ENCODE data around the gene ILKAP. TPM values are rescaled to one million over a fixed set of nuclear protein-coding genes. Genes with fewer than 3 reads are reported as not detected.
A peak's percentile ranks its signal among the peaks of the same experiment; 100 is the strongest.
"Not testable (repeated sequence)": the region's sequence is repeated elsewhere in the genome, so short reads cannot be mapped to it uniquely, and the experiment has no call there.

The ILKAP gene
- total RNA-seq, 1 donor from 2014 or later: 20.7 TPM

DNA sequence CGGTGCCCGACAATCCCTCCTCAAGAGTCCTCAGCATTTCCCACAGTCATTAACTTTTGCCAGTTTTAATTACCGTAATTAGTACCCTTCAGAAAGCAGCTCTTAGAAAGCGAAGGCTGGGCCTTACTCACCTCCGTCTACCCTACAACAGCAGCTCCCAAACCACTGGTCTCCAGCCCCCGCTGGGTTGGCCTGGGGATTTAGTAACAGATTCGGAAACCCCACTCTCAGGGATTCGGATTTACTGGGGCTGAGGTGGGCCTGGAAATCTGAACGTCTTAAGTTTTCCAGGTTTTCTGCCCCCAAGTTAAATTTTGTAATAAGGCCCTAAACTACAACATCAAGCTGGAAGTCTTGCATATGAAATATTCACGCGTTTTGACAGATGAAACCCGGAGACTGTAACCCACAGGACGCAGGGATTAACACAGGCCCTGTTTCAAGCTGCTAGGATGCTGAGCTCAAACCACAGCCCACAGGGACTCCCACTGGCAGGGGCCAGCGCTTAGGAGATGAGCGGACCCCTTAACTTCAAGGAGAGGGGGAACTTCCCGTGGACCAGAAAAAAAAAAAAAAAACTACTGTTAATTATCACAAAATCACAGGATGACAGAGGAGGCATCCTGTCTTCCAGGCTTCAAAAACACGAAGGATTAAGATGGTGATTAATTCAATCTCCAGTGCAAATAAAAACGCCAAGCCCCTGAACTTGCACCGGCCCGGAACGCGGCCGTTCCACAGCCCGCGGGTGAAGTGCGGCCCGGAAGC is 985 bp downstream of the ILKAP start:
- DNase-seq (ENCODE audit: low read depth): peak; percentile 10

- DNase-seq (ENCODE audit: low read depth): no peak
Observed at GRCh38 chr2:238190445-238190844, 13.1 kb downstream of the ILKAP start.

GRCh38 chr2:238187618-238188548 is 15.6 kb downstream of the ILKAP start:
- DNase-seq (ENCODE audit: low read depth): peak; percentile 11

- DNase-seq (ENCODE audit: low read depth): no peak
Observed at GRCh38 chr2:238183821-238184220, 19.7 kb downstream of the ILKAP start.

DNA sequence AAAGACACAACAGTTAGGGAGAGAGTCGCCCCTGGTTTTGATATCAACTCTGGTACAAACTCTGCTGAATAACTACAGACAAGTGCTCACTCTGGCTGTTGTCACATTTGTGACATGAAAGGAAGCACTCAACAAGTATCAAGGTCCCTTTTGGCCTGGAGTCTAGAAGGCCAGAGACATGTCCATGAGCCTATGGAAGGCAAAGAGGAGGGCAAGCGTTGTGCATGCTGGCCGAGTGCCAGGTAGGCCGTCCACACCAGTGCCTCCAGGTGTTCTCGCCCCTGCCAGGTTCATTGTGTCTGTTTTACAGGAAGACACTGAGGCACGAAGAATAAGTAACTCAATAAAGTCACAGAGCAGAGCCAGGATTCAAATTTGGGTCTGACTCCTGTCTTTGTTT is 21.1 kb downstream of the ILKAP start:
- DNase-seq (ENCODE audit: low read depth): no peak

- no peak for DNase-seq (ENCODE audit: low read depth)
Observed at GRCh38 chr2:238180554-238180953, 22.9 kb downstream of the ILKAP start.

GRCh38 chr2:238176613-238177012 is 26.9 kb downstream of the ILKAP start:
- DNase-seq (ENCODE audit: low read depth): no peak

- no peak for DNase-seq (ENCODE audit: low read depth)
Observed at GRCh38 chr2:238174701-238175100, 28.8 kb downstream of the ILKAP start.

- DNase-seq (ENCODE audit: low read depth): no peak
Observed at GRCh38 chr2:238174291-238174690, 29.2 kb downstream of the ILKAP start.

DNA sequence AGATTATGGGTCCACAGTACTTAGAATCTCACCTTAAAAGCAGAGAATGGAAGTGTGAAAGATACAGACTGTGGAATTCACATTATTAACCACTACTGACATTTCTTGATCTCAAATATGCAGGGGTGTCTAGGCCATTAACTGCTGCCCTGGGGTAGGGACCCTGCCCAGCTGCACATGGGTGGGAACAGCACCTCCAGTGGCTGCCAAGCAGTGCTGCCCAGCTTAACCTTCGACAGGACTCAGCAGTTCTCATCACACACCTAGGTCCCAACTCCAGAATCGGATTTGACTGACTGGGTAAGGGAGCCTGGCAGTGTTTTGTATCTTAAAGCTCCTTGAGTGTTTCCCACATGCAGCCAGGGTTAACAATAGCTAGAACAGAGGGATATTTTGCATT is 29.8 kb downstream of the ILKAP start:
- no peak for DNase-seq (ENCODE audit: low read depth)

GRCh38 chr2:238172439-238172838 is 31.1 kb downstream of the ILKAP start:
- no peak for DNase-seq (ENCODE audit: low read depth)

DNA sequence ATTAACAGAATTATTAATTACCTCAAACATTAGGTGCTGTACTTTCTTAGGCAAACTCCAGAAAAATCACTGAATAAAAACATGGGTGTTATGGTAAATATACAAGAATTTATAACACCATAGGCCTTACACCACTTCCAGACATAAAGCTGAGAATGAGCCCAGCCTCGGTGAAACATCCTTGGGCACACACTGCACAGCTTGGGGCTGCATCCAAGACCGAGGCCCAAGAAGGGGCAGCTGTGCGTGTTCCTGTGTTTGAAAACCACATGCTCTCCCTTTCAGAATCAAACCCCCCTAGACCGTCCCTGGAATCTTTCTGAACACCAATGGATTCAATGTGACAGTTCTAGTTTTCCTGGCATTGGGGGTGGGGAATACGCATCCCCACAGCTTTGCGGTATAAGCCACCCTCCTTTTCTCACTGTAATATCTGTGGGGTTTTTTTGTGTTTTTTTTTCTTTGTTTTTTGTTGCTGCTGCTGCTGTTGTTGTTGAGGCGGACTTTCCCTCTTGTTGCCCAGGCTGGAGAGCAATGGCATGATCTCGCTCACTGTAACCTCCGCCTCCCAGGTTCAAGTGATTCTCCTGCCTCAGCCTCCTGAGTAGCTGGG is 31.8 kb downstream of the ILKAP start:
- no peak for DNase-seq (ENCODE audit: low read depth)

GRCh38 chr2:238171072-238171431 is 32.4 kb downstream of the ILKAP start:
- DNase-seq (ENCODE audit: low read depth): not testable (repeated sequence)

- no peak for DNase-seq (ENCODE audit: low read depth)
Observed at GRCh38 chr2:238170386-238171071, 33.0 kb downstream of the ILKAP start.

- peak; percentile 97 for DNase-seq (ENCODE audit: low read depth)
Observed at GRCh38 chr2:238169708-238170251, 33.7 kb downstream of the ILKAP start.

DNA sequence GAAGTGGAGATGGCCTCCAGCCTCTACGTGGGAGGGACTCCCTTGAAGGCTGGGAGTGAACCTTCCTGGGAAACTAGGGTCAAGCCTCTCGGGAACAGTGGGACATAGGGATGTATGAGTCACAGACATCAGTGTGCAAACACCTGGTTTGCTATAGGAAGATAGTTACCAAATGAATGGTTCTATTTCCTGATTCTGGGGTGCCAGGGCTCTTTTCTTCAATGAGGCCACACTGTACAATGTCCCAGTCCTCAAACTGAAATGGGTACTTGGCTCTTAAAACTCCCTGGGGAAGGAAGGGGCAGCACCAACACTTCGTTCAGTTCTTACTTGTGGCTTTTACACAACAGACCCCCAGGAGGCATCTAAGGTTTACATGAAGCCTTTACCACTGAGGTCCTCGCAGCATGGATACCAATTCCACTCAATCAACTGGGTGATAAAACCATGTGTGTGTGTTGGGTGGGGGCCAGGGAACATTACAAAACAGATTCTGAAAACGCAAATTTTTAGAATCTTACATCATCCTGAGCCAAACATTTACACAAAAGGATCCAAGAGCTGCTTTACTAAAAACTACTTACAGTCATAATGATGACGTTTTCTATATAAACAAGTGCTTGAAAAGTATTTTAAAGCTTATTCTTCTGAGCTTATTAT is 34.3 kb downstream of the ILKAP start:
- peak; percentile 83 for DNase-seq (ENCODE audit: low read depth)

DNA sequence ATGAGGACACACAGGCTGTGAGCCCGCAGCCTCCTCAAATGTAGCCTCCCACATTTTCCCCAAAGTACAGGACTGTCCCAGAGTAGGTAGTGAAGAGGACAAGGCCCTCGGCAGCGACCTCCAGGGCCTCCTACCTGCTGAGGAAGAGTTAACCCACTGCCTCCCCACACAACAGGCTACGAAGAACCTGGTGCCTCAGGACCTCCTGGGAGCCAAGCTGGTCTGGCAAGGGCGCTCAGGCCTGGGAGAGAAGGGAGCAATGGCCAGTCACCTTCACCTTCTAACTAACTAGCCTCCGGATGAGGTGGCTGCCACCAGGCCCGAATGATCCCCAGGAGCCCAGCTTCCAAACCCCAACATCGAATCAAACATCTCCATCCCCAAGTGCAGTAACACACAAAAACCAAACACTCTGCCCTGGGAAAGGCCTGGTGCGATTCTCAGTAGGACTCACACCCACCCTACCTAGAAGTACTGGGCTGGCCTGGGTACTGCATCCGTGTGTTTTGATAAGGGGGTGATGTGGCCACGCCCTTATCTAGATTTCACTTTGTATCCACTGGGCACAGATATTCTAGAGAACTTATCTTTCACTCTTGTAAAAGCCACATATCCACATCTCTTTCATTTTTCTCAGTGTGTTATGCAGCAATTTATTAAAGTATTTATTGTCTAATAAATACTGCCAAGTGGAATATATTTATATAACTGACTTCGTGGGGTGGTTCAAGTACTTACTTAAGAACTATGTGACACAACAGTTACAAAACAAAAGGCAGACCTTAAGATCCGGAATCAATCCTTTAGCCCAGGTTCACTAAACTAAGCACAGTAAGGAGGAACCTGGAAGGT is 35.1 kb downstream of the ILKAP start:
- DNase-seq (ENCODE audit: low read depth): no peak

DNA sequence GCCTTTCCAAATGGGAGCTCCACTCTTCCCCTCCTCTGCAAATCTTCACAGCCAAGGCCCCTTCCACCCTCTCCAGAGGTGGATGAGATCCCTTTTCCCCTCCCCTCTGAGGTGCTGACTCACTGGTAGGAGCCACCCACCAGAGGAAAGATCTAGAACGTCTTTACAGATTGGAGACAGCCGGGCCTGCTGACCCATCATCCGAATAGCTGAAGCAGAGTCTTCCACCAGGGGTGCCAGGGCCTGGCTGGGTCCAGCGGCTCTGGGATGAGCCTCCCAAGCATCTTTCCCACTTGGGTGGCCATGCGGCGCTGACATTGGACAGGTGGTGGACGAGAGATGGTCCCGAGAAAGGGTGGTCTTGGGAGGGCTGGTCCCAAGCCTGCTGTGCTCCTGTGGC is 35.7 kb downstream of the ILKAP start:
- DNase-seq (ENCODE audit: low read depth): no peak

DNA sequence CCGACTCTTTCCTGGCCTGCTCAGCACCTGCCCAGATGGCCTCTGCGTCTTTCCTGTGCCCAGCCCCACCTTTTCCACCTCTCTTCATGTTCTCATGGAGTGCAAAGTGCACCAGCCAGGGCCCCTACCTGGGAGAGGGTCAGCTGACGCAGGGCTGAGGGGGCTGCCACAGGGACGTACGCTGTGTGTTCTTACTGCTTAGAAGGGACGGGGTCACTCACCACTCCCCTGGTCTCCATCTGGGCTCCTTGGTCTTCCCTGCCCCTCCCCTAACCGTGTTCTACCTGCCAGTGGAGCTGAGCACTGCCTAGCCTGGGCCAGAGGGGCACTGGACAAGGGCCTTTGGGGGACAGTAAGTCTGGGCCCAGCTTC is 36.2 kb downstream of the ILKAP start:
- DNase-seq (ENCODE audit: low read depth): no peak
